ENCODE results near the gene CCDC194. TPM values are rescaled to one million over a fixed set of nuclear protein-coding genes. Genes with fewer than 3 reads are reported as not detected.

CCDC194 gene
- total and polyA plus RNA-seq, 2 of the 8 experiments (the other 6 are each of a cell fraction or from before 2014, with no cell fraction given): 0.33 TPM; not detected in 1

GRCh38 chr19:17357078-17357666, 36.8 kb downstream of the CCDC194 start:
- H4K8ac ChIP-seq (ENCODE audit: extremely low read depth, insufficient read depth, low read length): no peak overlapping the region
- ChIA-PET POLR2A (ENCODE audit: partially characterized antibody) (interaction anchor here (1.0 to 1.5 kb wide), 3 partner anchors 12 to 62 kb away, joined by 3 read pairs; partner anchors contain the start of gene MVB12A), CTCF (ENCODE audit: partially characterized antibody) (interaction anchor here (0.7 to 5.9 kb wide), 7 partner anchors 9 to 35 kb away, joined by 3 to 30 read pairs (median 3); no protein-coding TSS in a partner anchor)
- no peak overlapping the region for H2AFZ ChIP-seq (ENCODE audit: low read length)
- DNase-seq (ENCODE audit: low read depth in 1 of 2, low spot score in 2 of 2) (no peak), FAIRE-seq (no peak)
- H3K27ac ChIP-seq (ENCODE audit: low read depth, low read length): no peak overlapping the region
- H2BK5ac ChIP-seq (ENCODE audit: low read depth, low read length): no peak overlapping the region
- no peak for TF ChIP-seq CTBP2 (IDR thresholded peaks at IDR 0.05; ENCODE audit: borderline replicate concordance, insufficient read depth, insufficient read length, low read length)
- no peak for TF ChIP-seq RBBP5 (IDR thresholded peaks at IDR 0.05; ENCODE audit: borderline replicate concordance, low read depth, low read length)
- no peak for TF ChIP-seq CHD2 (IDR thresholded peaks at IDR 0.05; ENCODE audit: low read length)
- no peak for TF ChIP-seq PHF8 (conservative IDR thresholded peaks at IDR 0.05; ENCODE audit: low read depth, low read length)
- TF ChIP-seq HDAC2 (IDR thresholded peaks at IDR 0.05; ENCODE audit: borderline replicate concordance in 1 of 2, low read depth in 2 of 2, low read length in 2 of 2): no peak
- no peak for TF ChIP-seq ATF3 (IDR thresholded peaks at IDR 0.05; ENCODE audit: insufficient read depth, low read depth, low read length)
- TF ChIP-seq TEAD4 (IDR thresholded peaks at IDR 0.05; ENCODE audit: low read depth, low read length): no peak
- TF ChIP-seq YY1 (IDR thresholded peaks at IDR 0.05; ENCODE audit: low read depth, low read length): no peak
- TF ChIP-seq E2F6 (IDR thresholded peaks at IDR 0.05): no peak
- H3K9me3 ChIP-seq (ENCODE audit: insufficient read depth in 2 of 2, low read depth in 1 of 2, low read length in 1 of 2): no peaks in the 10 kb centered on the region
- no peak overlapping the region for H2BK120ac ChIP-seq (replicated peaks; ENCODE audit: low read depth, low read length)
- H3K56ac ChIP-seq (replicated peaks; ENCODE audit: insufficient read length, low read depth, low read length): no peak overlapping the region
- H3K79me2 ChIP-seq (ENCODE audit: control insufficient read depth in 1 of 2, insufficient read depth in 2 of 2, low read length in 2 of 2): no peaks in the 10 kb centered on the region
- no peaks in the 10 kb centered on the region for H3K4me1 ChIP-seq (replicated peaks in 1 of 4; ENCODE audit: control insufficient read depth in 3 of 4, insufficient read depth in 4 of 4, low read length in 3 of 4)
- H2AK5ac ChIP-seq (ENCODE audit: low read depth, low read length): no peak overlapping the region
- no peaks in the 10 kb centered on the region for H3K27me3 ChIP-seq (replicated peaks in 1 of 4; ENCODE audit: control insufficient read depth in 3 of 4, extremely low read depth in 1 of 4, insufficient read depth in 3 of 4, low read length in 3 of 4)
- no peak overlapping the region for H2BK20ac ChIP-seq (ENCODE audit: low read length)
- H2BK12ac ChIP-seq (ENCODE audit: low read depth, low read length): no peak overlapping the region
- H3K18ac ChIP-seq (ENCODE audit: extremely low read depth, low read length): no peak overlapping the region
- no peak overlapping the region for H3K14ac ChIP-seq (ENCODE audit: insufficient read length)
- no peaks in the 10 kb centered on the region for H3K79me1 ChIP-seq (ENCODE audit: low read depth, low read length)
- no peak overlapping the region for H2BK15ac ChIP-seq (ENCODE audit: low read length)
- H4K91ac ChIP-seq (replicated peaks; ENCODE audit: insufficient read length, low read length): no peak overlapping the region
- H3K4ac ChIP-seq (replicated peaks; ENCODE audit: insufficient read length, low read depth, low read length): no peak overlapping the region
- H4K5ac ChIP-seq (ENCODE audit: insufficient read length, low read depth, low read length): no peak overlapping the region
- 92% methylated on average over 7 of the region's 7 CpGs; no CpG with 5 or more reads in 1 of the 2 experiments for WGBS, 2 experiments (ENCODE audit: extremely low coverage in 1 of 2, insufficient coverage in 1 of 2, insufficient read length in 1 of 2, insufficient replicate concordance in 2 of 2, low coverage in 1 of 2, low lambda C conversion rate in 2 of 2, missing lambda C conversion rate in 1 of 2)
- H3K23ac ChIP-seq (ENCODE audit: insufficient read length): no peak overlapping the region
- H3K36me3 ChIP-seq (ENCODE audit: control insufficient read depth in 2 of 4, insufficient read depth in 4 of 4, low read length in 3 of 4): no peaks in the 10 kb centered on the region
- no peak overlapping the region for H3K4me3 ChIP-seq (ENCODE audit: extremely low read depth in 1 of 4, insufficient read depth in 2 of 4, low read depth in 3 of 4, low read length in 4 of 4)
- H3K4me2 ChIP-seq (ENCODE audit: insufficient read depth in 1 of 2, low read depth in 2 of 2, low read length in 2 of 2): no peak overlapping the region
- H4K20me1 ChIP-seq (replicated peaks in 1 of 2; ENCODE audit: control insufficient read depth in 1 of 2, insufficient read depth in 2 of 2, low read length in 2 of 2): no peaks in the 10 kb centered on the region
- no peaks in the 10 kb centered on the region for H3K23me2 ChIP-seq (ENCODE audit: low read depth, low read length)
- H3K9ac ChIP-seq (replicated peaks in 1 of 4; ENCODE audit: extremely low read depth in 1 of 4, low read depth in 3 of 4, low read length in 3 of 4): no peak overlapping the region
